Stimulated activated CD8-positive, alpha-beta memory T cell treated with anti-CD3 and anti-CD28 coated beads, Interleukin-15, amount 100 ng/mL, for 48 hours (primary cell): ENCODE data around the gene PLA2G2D.

Experiments
- DNase-seq, 2 donors: peaks; one replicate each; pipeline ENCODE4 v3.0.0-alpha.2; 2020; ENCODE audit warnings: low read depth in 2 of 2

Gene PLA2G2D

GRCh38 chr1:20089328-20090077 is 29.8 kb downstream of the PLA2G2D start:
- no peak for DNase-seq

GRCh38 chr1:20087668-20088067 is 31.7 kb downstream of the PLA2G2D start:
- DNase-seq, result no peak

- DNase-seq, result no peak
These were observed 32.5 kb downstream of the PLA2G2D start for GRCh38 chr1:20086800-20087199.

- no peak for DNase-seq
These were observed 36.0 kb downstream of the PLA2G2D start for GRCh38 chr1:20083178-20083944.

- DNase-seq, result no peak
These were observed 36.6 kb downstream of the PLA2G2D start for GRCh38 chr1:20082772-20083171.

GRCh38 chr1:20081353-20081810 is 38.0 kb downstream of the PLA2G2D start:
- no peak for DNase-seq

GRCh38 chr1:20080441-20081352 is 38.6 kb downstream of the PLA2G2D start:
- DNase-seq, result no peak

- no peak for DNase-seq
These were observed 39.6 kb downstream of the PLA2G2D start for GRCh38 chr1:20079661-20080305.

- DNase-seq, result no peak
These were observed 40.6 kb downstream of the PLA2G2D start for GRCh38 chr1:20078711-20079110.

- DNase-seq, result no peak
These were observed 41.1 kb downstream of the PLA2G2D start for GRCh38 chr1:20078171-20078651.

GRCh38 chr1:20076710-20077461 is 42.5 kb downstream of the PLA2G2D start:
- DNase-seq, result no peak

- no peak for DNase-seq
These were observed 43.1 kb downstream of the PLA2G2D start for GRCh38 chr1:20076223-20076622.

GRCh38 chr1:20075345-20075744 is 44.0 kb downstream of the PLA2G2D start:
- DNase-seq, result no peak

- no peak for DNase-seq
These were observed 44.6 kb downstream of the PLA2G2D start for GRCh38 chr1:20074725-20075171.

GRCh38 chr1:20074055-20074724 is 45.1 kb downstream of the PLA2G2D start:
- no peak for DNase-seq

- no peak for DNase-seq
These were observed 46.1 kb downstream of the PLA2G2D start for GRCh38 chr1:20073256-20073655.

GRCh38 chr1:20072771-20073170 is 46.6 kb downstream of the PLA2G2D start:
- DNase-seq, result no peak

- no peak for DNase-seq
These were observed 47.9 kb downstream of the PLA2G2D start for GRCh38 chr1:20071416-20071815.

GRCh38 chr1:20070357-20070756 is 49.0 kb downstream of the PLA2G2D start:
- no peak for DNase-seq

GRCh38 chr1:20069874-20070273 is 49.5 kb downstream of the PLA2G2D start, which contains the start of gene PLA2G5:
Gene PLA2G5, plus strand, starts transcription at chr1:20070194. Its CDS starts 14,637 bp downstream, at chr1:20084831.
- no peak for DNase-seq
